GM12878 (cell line): ENCODE measurements around the gene CACNA1D. TPM values are rescaled to one million over a fixed set of nuclear protein-coding genes. Genes with fewer than 3 reads are reported as not detected.

ENCODE experiments used
- ATAC-seq: fragments of 200-7000 bp; cut with Tn5 transposase; 3 replicates; pipeline ENCODE4 v1.9.1; 2020; ENCODE audit warnings: mild to moderate bottlenecking, moderate library complexity
- BruUV-seq: library from RNA; stranded (reverse); fragments of 400-500 nt; replicated peaks from 2 replicates; lab custom pipeline; 2021; lab: Mats Ljungman, UMichigan
- CTCF ChIA-PET: fragments of 300-600 bp; sonication (Branson Sonifier 250); formaldehyde crosslinking; extraction: SDS; loops from one replicate; lab custom pipeline; 2021; ENCODE audit warnings: inconsistent platforms; lab: Yijun Ruan, JAX
- POLR2A ChIA-PET: fragments of 350-600 bp; formaldehyde crosslinking; extraction: SDS; loops from one replicate; lab custom pipeline; 2021; ENCODE audit warnings: inconsistent platforms; lab: Charles Lee
- RAD21 ChIA-PET: fragments of 300-600 bp; sonication (Branson Sonifier 250); formaldehyde crosslinking; loops from one replicate; lab custom pipeline; 2023; ENCODE audit warnings: antibody characterized with exemption; ENCODE audit not compliant: unreplicated experiment; lab: Charles Lee
- SMC1A ChIA-PET: fragments of 300-600 bp; sonication (Branson Sonifier 250); formaldehyde crosslinking; loops from one replicate; lab custom pipeline; 2023; ENCODE audit not compliant: unreplicated experiment, uncharacterized antibody; lab: Charles Lee
- DNase-seq: peaks from one replicate; pipeline ENCODE4 v3.0.0-alpha.2; 2011; ENCODE audit warnings: low read depth, low spot score
- FAIRE-seq: peaks from 3 replicates; lab custom pipeline; 2011; peaks lifted over from hg19 to GRCh38; lab: Jason Lieb, UNC
- H2AFZ ChIP-seq: 2 replicates; pipeline ENCODE4 v1.6.0; 2011; ENCODE audit warnings: low read depth, low read length, control low read depth; ENCODE audit not compliant: control insufficient read depth
- H3K27ac ChIP-seq: 2 replicates; pipeline ENCODE4 v1.5.1; 2011; ENCODE audit warnings: control low read depth; ENCODE audit not compliant: control insufficient read depth, insufficient read depth
- H3K27me3 ChIP-seq, 2 experiments: replicated peaks in 1 of 2; 2 replicates each; pipeline versions ENCODE4 v1.6.0 to v1.6.1; 2011; ENCODE audit warnings: low read length in 1 of 2; ENCODE audit not compliant: control insufficient read depth in 2 of 2, insufficient read depth in 2 of 2
- H3K36me3 ChIP-seq, 2 experiments: 2 replicates each; pipeline ENCODE4 v1.5.1; 2011; ENCODE audit warnings: low read length in 1 of 2; ENCODE audit not compliant: control insufficient read depth in 2 of 2, insufficient read depth in 2 of 2
- H3K4me1 ChIP-seq: 2 replicates; pipeline ENCODE4 v1.6.1; 2011; ENCODE audit warnings: mild to moderate bottlenecking, low read length, moderate library complexity, mixed read lengths; ENCODE audit not compliant: control insufficient read depth, insufficient read depth
- H3K4me2 ChIP-seq: 2 replicates; pipeline ENCODE4 v1.6.0; 2011; ENCODE audit warnings: control low read depth; ENCODE audit not compliant: control insufficient read depth, insufficient read depth
- H3K4me3 ChIP-seq: fragments of 200-600 bp; sonication (generic); 2 replicates; pipeline ENCODE4 v1.5.1; 2016
- H3K79me2 ChIP-seq: 2 replicates; pipeline ENCODE4 v1.6.0; 2011; ENCODE audit warnings: low read length; ENCODE audit not compliant: control insufficient read depth, insufficient read depth
- H3K9ac ChIP-seq: 2 replicates; pipeline ENCODE4 v1.8.0; 2011; ENCODE audit warnings: low read length, control low read depth, mixed read lengths; ENCODE audit not compliant: control insufficient read depth, insufficient read depth
- H3K9me3 ChIP-seq: replicated peaks from 3 replicates; pipeline ENCODE4 v1.5.1; 2011; ENCODE audit warnings: mild to moderate bottlenecking, low read length; ENCODE audit not compliant: control insufficient read depth, insufficient read depth
- H4K20me1 ChIP-seq: 2 replicates; pipeline ENCODE4 v1.6.0; 2011; ENCODE audit not compliant: control insufficient read depth, insufficient read depth
- BRCA1 ChIP-seq: IDR thresholded peaks from 2 replicates; pipeline ENCODE4 v1.6.1; 2011; ENCODE audit warnings: low read depth, low read length, improper control_type of control experiment
- CTCF ChIP-seq, 3 experiments: IDR thresholded peaks in 2 of 3; conservative IDR thresholded peaks in 1 of 3; 2 replicates each; pipeline ENCODE4 v1.5.1; 2011; ENCODE audit warnings: low read depth in 3 of 3, low read length in 3 of 3, mild to moderate bottlenecking in 3 of 3, control low read depth in 2 of 3, moderate library complexity in 2 of 3, inconsistent platforms in 1 of 3, mixed read lengths in 1 of 3; ENCODE audit not compliant: control insufficient read depth in 2 of 3, insufficient read depth in 1 of 3; ENCODE audit errors: extremely low read depth in 1 of 3
- DPF2 ChIP-seq: fragments of 450-650 bp; IDR thresholded peaks from 2 replicates; pipeline ENCODE4 v1.6.1; 2017; ENCODE audit warnings: mild to moderate bottlenecking
- KAT2A ChIP-seq: conservative IDR thresholded peaks from 2 replicates; pipeline ENCODE4 v1.6.1; 2011; ENCODE audit warnings: low read depth, low read length; ENCODE audit not compliant: control insufficient read depth
- MYB ChIP-seq: fragments of 150-350 bp; IDR thresholded peaks from 2 replicates; pipeline ENCODE4 v1.6.1; 2014; ENCODE audit warnings: mild to moderate bottlenecking, low read depth, low read length, borderline replicate concordance
- POLR2A ChIP-seq: IDR thresholded peaks from 2 replicates; pipeline ENCODE4 v1.6.1; 2011; ENCODE audit warnings: low read depth, mild to moderate bottlenecking, low read length
- TBL1XR1 ChIP-seq: IDR thresholded peaks from 2 replicates; pipeline ENCODE4 v1.6.1; 2012; ENCODE audit warnings: low read depth, low read length, improper control_type of control experiment
- TCF7 ChIP-seq: IDR thresholded peaks from 2 replicates; pipeline ENCODE4 v1.6.1; 2014; ENCODE audit warnings: antibody characterized with exemption, borderline replicate concordance
- ZBED1 ChIP-seq: IDR thresholded peaks from 2 replicates; pipeline ENCODE4 v1.6.1; 2016; ENCODE audit warnings: borderline replicate concordance
- WGBS: methylation state at CpG from one replicate; pipeline ENCODE4 v1.1.6; 2016; ENCODE audit warnings: low lambda C conversion rate; ENCODE audit not compliant: insufficient replicate concordance, insufficient coverage; ENCODE audit errors: missing lambda C conversion rate; 5-methylcytosine and 5-hydroxymethylcytosine counted together
- in situ Hi-C: fragments of 300-500 bp; cut with MboI; formaldehyde crosslinking; loops from 9 replicates; pipeline ENCODE4 v1.14.3; 2018; ENCODE audit warnings: mixed read lengths
- intact Hi-C: fragments of 100-400 bp; cut with micrococcal nuclease; formaldehyde crosslinking; loops from one replicate; pipeline ENCODE4 v1.14.2; 2022; ENCODE audit not compliant: unreplicated experiment
- polyA plus RNA-seq, 11 experiments: library from polyadenylated mRNA; depleted of rRNA in 4 of 11; unstranded in 6 of 11; stranded (reverse) in 5 of 11; fragments of >200 nt; fragmentation: Nextera tagmentation in 4 of 11; fragmentation: Illumina TruSeq in 1 of 11; extraction: Ambion mirVana in 4 of 11; extraction: Trizol in 1 of 11; gene quantifications; 1 replicate in 1 of 11; 2 replicates in 10 of 11; pipeline versions ENCODE4 v1.2.1 to v1.2.3, GENCODE V29; 2011 to 2016; ENCODE audit warnings: inconsistent platforms in 2 of 11, missing spikeins in 2 of 11, low read depth in 1 of 11
- total RNA-seq, 4 experiments: library from RNA; depleted of rRNA in 3 of 4; stranded (reverse); fragments of >200 nt in 3 of 4; fragmentation: Illumina TruSeq in 1 of 4; extraction: Trizol in 1 of 4; gene quantifications; 2 replicates each; pipeline versions ENCODE4 v1.2.1 to v1.2.3, GENCODE V29; 2013 to 2021
- TF ChIP-seq, protein P1 (sequence below): IDR thresholded peaks from 2 replicates; pipeline ENCODE4 v1.6.1; 2012; ENCODE audit warnings: low read length, inconsistent platforms
- TF ChIP-seq, protein P2 (sequence below): IDR thresholded peaks from 2 replicates; pipeline ENCODE4 v1.6.1; 2011; ENCODE audit warnings: borderline replicate concordance, low read depth, mild to moderate bottlenecking, moderate library complexity, low read length; ENCODE audit not compliant: insufficient read depth, poor library complexity, severe bottlenecking

The CACNA1D gene
- total and polyA plus RNA-seq, 10 of the 15 experiments (the other 5 are each of a cell fraction or from before 2014, with no cell fraction given): 0.21 to 24.4 (median 1.6) TPM

- POLR2A ChIA-PET: no interaction called here
- ATAC-seq: no peak
- intact Hi-C loops: no loop called here
- H3K36me3 ChIP-seq: no peaks in the 10 kb centered on the region
- in situ Hi-C loops: no loop called here
- no peak for TF ChIP-seq TBL1XR1
- TF ChIP-seq, protein P1, sequence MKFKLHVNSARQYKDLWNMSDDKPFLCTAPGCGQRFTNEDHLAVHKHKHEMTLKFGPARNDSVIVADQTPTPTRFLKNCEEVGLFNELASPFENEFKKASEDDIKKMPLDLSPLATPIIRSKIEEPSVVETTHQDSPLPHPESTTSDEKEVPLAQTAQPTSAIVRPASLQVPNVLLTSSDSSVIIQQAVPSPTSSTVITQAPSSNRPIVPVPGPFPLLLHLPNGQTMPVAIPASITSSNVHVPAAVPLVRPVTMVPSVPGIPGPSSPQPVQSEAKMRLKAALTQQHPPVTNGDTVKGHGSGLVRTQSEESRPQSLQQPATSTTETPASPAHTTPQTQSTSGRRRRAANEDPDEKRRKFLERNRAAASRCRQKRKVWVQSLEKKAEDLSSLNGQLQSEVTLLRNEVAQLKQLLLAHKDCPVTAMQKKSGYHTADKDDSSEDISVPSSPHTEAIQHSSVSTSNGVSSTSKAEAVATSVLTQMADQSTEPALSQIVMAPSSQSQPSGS: no peak
- no peak for TF ChIP-seq BRCA1
- no peak for TF ChIP-seq TCF7
- TF ChIP-seq MYB: no peak
- no peak for TF ChIP-seq POLR2A
- no peak for TF ChIP-seq KAT2A
- TF ChIP-seq ZBED1: no peak
- no peak for TF ChIP-seq DPF2
- no peak for TF ChIP-seq CTCF (IDR thresholded peaks at IDR 0.05 in 2 of 3, conservative IDR thresholded peaks at IDR 0.05 in 1 of 3; ENCODE audit: control insufficient read depth in 2 of 3, extremely low read depth in 1 of 3, insufficient read depth in 1 of 3, low read depth in 3 of 3, low read length in 3 of 3)
- TF ChIP-seq, protein P2, sequence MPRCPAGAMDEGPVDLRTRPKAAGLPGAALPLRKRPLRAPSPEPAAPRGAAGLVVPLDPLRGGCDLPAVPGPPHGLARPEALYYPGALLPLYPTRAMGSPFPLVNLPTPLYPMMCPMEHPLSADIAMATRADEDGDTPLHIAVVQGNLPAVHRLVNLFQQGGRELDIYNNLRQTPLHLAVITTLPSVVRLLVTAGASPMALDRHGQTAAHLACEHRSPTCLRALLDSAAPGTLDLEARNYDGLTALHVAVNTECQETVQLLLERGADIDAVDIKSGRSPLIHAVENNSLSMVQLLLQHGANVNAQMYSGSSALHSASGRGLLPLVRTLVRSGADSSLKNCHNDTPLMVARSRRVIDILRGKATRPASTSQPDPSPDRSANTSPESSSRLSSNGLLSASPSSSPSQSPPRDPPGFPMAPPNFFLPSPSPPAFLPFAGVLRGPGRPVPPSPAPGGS: no peak
- TF ChIP-seq, all 136 proteins: peak for 0
- DNase-seq (no peak), FAIRE-seq (no peak)
- BruUV-seq: no TSS peak
- Histone ChIP-seq H2AFZ (no peak overlapping the region), H3K9ac (no peak overlapping the region), H3K4me3 (no peak overlapping the region), H3K4me2 (no peak overlapping the region), H3K4me1 (no peaks in the 10 kb centered on the region), H3K9me3 (no peaks in the 10 kb centered on the region), H3K79me2 (no peaks in the 10 kb centered on the region), H4K20me1 (no peaks in the 10 kb centered on the region), H3K27ac (no peak overlapping the region), H3K27me3 (no peaks in the 10 kb centered on the region)
- 0% methylated on average over 2 of the region's 2 CpGs for WGBS
- ChIA-PET RAD21 (no interaction called here), SMC1A (interaction anchor here (1.2 to 2.8 kb wide), 5 partner anchors 10 to 127 kb away, joined by 3 to 11 read pairs (median 4); no protein-coding TSS in a partner anchor), CTCF (interaction anchor here (0.9 kb wide), 1 partner anchor 8 kb away, joined by 3 read pairs; no protein-coding TSS in a partner anchor)
Observed at GRCh38 chr3:53583161-53583690, 88.8 kb downstream of the CACNA1D start.
